ENCODE results near the gene AGBL4. TPM values are rescaled to one million over a fixed set of nuclear protein-coding genes. Genes with fewer than 3 reads are reported as not detected.
A peak's percentile ranks its signal among the peaks of the same experiment; 100 is the strongest.

Gene AGBL4
- total RNA-seq, 1 donor from 2014 or later: not detected

DNA sequence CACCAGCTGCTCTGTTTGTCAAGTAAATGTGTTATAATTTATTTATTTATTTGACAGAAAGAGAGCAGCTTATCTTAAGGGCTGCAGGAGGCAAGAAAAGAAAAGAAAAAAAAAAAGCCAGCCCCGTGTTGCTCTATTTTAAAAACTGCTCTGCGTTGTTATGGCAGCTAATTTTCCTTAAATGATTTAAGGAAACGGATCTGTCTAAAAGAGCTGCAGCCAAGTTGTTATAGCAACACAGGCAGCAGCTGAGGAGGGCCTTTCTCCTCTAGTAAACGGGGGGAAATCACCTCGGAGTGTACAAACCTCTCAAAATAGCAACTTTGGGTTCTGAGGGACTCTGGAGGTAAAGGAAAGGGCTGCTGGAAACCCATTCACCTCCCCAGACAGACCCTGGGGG, 1396.3 kb downstream of the AGBL4 start:
- intact Hi-C loops (cut with DNase I): no loop called here
- no peaks in the 10 kb centered on the region for H3K4me1 ChIP-seq
- no peaks in the 10 kb centered on the region for H3K27me3 ChIP-seq
- H3K4me3 ChIP-seq: no peak overlapping the region
- H3K36me3 ChIP-seq: no peaks in the 10 kb centered on the region
- TF ChIP-seq, protein P1, sequence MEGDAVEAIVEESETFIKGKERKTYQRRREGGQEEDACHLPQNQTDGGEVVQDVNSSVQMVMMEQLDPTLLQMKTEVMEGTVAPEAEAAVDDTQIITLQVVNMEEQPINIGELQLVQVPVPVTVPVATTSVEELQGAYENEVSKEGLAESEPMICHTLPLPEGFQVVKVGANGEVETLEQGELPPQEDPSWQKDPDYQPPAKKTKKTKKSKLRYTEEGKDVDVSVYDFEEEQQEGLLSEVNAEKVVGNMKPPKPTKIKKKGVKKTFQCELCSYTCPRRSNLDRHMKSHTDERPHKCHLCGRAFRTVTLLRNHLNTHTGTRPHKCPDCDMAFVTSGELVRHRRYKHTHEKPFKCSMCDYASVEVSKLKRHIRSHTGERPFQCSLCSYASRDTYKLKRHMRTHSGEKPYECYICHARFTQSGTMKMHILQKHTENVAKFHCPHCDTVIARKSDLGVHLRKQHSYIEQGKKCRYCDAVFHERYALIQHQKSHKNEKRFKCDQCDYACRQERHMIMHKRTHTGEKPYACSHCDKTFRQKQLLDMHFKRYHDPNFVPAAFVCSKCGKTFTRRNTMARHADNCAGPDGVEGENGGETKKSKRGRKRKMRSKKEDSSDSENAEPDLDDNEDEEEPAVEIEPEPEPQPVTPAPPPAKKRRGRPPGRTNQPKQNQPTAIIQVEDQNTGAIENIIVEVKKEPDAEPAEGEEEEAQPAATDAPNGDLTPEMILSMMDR (IDR thresholded peaks at IDR 0.05): no peak
- H3K9me3 ChIP-seq: no peaks in the 10 kb centered on the region
- no peak for DNase-seq (ENCODE audit: low spot score in 2 of 2)
- H3K27ac ChIP-seq: no peak overlapping the region

DNA sequence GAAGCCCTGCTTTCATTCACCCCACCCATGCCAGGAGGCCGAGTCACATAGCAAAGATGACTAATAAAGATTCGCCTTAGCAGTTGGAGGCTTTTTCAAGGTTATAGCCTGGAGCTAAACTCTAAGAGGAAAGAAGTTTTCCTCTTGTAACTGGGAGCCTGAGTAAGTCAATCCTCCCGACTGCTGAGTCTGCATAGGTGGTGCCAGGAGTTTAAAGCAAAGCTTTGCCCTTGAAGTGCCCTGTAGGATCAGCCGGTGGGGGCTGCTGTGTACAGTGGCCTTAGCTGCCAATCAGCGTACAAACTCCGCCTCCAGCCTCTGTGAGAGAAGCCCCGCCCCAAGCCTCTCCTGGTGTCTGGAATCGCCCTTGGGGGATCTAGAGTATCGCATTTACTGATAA, 1404.2 kb downstream of the AGBL4 start:
- Histone ChIP-seq H3K27ac (no peak overlapping the region), H3K27me3 (no peaks in the 10 kb centered on the region), H3K4me3 (peak overlapping the region in 1 of 2 donors; percentile 8), H3K36me3 (no peaks in the 10 kb centered on the region), H3K4me1 (no peaks in the 10 kb centered on the region), H3K9me3 (no peaks in the 10 kb centered on the region)
- intact Hi-C loops (cut with DNase I): no loop called here
- no peak for DNase-seq (ENCODE audit: low spot score in 2 of 2)
- TF ChIP-seq, protein P1 (IDR thresholded peaks at IDR 0.05): no peak

DNA sequence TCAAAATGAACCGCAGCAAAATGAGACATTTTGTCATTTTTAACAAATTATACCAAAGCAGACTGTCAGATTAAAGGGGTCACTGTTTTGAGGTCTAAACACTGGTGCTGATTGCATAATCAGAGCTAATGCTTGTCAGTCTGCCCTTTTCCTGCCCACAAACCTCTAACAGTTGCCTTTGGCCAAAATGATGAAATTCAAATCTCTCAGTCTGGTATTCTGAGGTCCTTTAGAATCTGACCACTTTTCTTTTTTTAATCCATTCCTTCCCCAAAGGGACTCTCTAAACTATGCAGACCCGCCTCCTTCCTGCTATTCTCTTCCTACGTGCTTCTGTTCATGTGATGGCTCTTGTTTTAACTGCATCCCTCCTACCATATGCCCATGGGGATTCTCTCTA, 1406.5 kb downstream of the AGBL4 start:
- intact Hi-C loops (cut with DNase I): no loop called here
- Histone ChIP-seq H3K4me1 (no peaks in the 10 kb centered on the region), H3K9me3 (no peaks in the 10 kb centered on the region), H3K27ac (no peak overlapping the region), H3K36me3 (no peaks in the 10 kb centered on the region), H3K4me3 (no peak overlapping the region), H3K27me3 (no peaks in the 10 kb centered on the region)
- TF ChIP-seq, protein P1 (IDR thresholded peaks at IDR 0.05): no peak
- no peak for DNase-seq (ENCODE audit: low spot score in 2 of 2)

DNA sequence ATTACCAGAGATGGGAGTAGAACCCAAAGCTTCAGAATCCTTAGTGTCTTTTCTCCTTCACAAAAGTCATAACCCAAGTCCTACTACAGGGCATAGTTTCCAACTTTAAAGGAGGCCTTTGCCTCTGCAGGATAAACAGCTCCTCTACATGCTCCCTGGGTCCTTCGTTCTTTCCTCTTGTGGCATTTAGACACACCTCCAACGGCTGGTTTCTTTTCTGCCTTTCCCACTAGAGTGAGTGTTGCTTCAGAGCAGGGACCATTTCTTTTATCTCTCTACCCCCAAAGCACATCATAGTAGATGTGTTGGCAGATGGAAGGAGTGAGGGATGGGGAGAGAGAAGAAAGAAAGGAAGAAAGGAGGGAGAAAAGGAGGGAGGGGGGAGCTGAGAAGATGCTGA, 1407.0 kb downstream of the AGBL4 start:
- DNase-seq (ENCODE audit: low spot score in 2 of 2): no peak
- Histone ChIP-seq H3K4me1 (no peaks in the 10 kb centered on the region), H3K27me3 (no peaks in the 10 kb centered on the region), H3K36me3 (no peaks in the 10 kb centered on the region), H3K27ac (no peak overlapping the region), H3K4me3 (no peak overlapping the region), H3K9me3 (no peaks in the 10 kb centered on the region)
- TF ChIP-seq, protein P1 (IDR thresholded peaks at IDR 0.05): no peak
- intact Hi-C loops (cut with DNase I): no loop called here

DNA sequence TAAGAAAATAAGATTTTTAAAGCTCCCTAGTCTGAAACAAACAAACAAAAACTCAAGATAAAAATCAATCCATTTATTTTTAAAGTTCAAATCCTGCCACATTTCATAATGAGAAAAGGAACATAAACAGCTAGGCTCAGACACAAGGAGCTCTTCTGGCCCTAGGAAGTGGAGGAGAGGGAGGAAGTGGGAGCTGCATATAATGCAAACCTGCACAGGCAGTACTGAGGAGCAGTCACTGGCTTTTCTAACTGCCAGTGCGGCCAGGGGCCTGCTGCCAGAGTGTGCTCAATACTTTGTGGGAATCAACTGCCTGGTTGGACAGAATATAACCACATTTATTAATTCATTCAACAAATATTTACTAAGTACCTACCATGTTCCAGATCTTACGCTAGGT, 1411.9 kb downstream of the AGBL4 start:
- no peaks in the 10 kb centered on the region for H3K27me3 ChIP-seq
- H3K27ac ChIP-seq: no peak overlapping the region
- intact Hi-C loops (cut with DNase I): no loop called here
- H3K9me3 ChIP-seq: no peaks in the 10 kb centered on the region
- H3K4me1 ChIP-seq: peaks cover 0 to 5% of the 10 kb centered on the region in 2 donors
- no peak overlapping the region for H3K4me3 ChIP-seq
- DNase-seq (ENCODE audit: low spot score in 2 of 2): no peak
- no peaks in the 10 kb centered on the region for H3K36me3 ChIP-seq
- TF ChIP-seq, protein P1 (IDR thresholded peaks at IDR 0.05): no peak
